HEK293T (cell line): ENCODE measurements around the gene FAM120A.

ENCODE experiments used
- BHLHE40 ChIP-seq: fragments of 450-650 bp; IDR thresholded peaks from 2 replicates; pipeline ENCODE4 v1.6.1; 2016; ENCODE audit warnings: mild to moderate bottlenecking, moderate library complexity, borderline replicate concordance
- FOXK2 ChIP-seq: fragments of 450-650 bp; IDR thresholded peaks from 2 replicates; pipeline ENCODE4 v1.6.1; 2016; ENCODE audit warnings: mild to moderate bottlenecking
- L3MBTL2 ChIP-seq: fragments of 450-650 bp; conservative IDR thresholded peaks from 2 replicates; pipeline ENCODE4 v1.6.1; 2016; ENCODE audit warnings: mild to moderate bottlenecking
- SP1 ChIP-seq: fragments of 450-650 bp; IDR thresholded peaks from 2 replicates; pipeline ENCODE4 v1.6.1; 2017
- TF ChIP-seq, protein P1 (sequence below): fragments of 450-650 bp; IDR thresholded peaks from 2 replicates; pipeline ENCODE4 v1.6.1; 2016

DNA sequence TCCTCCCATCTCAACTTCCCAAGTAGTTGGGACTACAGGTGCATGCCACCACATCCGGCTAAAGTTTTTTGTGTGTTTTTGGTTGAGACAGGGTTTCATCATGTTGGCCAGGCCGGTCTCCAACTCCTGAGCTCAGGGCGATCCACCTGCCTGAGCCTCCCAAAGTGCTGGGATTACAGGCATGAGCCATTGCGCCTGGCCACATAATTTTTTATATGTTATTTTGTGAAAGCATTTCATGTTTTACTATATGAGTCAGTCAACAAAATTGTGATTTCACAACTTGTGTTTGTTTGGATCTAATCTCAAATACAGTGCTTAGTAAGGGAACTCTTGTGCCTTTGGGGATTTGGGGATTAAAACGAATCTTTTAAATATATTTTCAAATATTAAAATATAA, 21.9 kb downstream of the FAM120A start:
- TF ChIP-seq BHLHE40 (no peak), FOXK2 (no peak), L3MBTL2 (no peak), SP1 (no peak)
- TF ChIP-seq, protein P1, sequence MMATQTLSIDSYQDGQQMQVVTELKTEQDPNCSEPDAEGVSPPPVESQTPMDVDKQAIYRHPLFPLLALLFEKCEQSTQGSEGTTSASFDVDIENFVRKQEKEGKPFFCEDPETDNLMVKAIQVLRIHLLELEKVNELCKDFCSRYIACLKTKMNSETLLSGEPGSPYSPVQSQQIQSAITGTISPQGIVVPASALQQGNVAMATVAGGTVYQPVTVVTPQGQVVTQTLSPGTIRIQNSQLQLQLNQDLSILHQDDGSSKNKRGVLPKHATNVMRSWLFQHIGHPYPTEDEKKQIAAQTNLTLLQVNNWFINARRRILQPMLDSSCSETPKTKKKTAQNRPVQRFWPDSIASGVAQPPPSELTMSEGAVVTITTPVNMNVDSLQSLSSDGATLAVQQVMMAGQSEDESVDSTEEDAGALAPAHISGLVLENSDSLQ: no peak
